ENCODE results near the gene ULK1.

Gene ULK1

GRCh38 chr12:131853832-131854797 lies 40.3 kb upstream of the ULK1 start:
- no peaks in the 10 kb centered on the region for H3K27me3 ChIP-seq (ENCODE audit: control insufficient read depth, insufficient read depth, low read length)
- TF ChIP-seq CTCF (IDR thresholded peaks at IDR 0.05), result no peak
- H3K4me1 ChIP-seq, result no peaks in the 10 kb centered on the region
- no peak overlapping the region for H3K9ac ChIP-seq
- no peak overlapping the region for H2AFZ ChIP-seq
- no peak overlapping the region for H3K27ac ChIP-seq
- H3K9me3 ChIP-seq (ENCODE audit: control insufficient read depth, low read length), result no peaks in the 10 kb centered on the region
- no peak overlapping the region for H3K4me3 ChIP-seq (ENCODE audit: low read depth, low read length)
- no peaks in the 10 kb centered on the region for H3K79me2 ChIP-seq
- H3K4me2 ChIP-seq (ENCODE audit: low read length), result no peak overlapping the region
- H3K36me3 ChIP-seq (ENCODE audit: control insufficient read depth, insufficient read depth, low read length), result no peaks in the 10 kb centered on the region

- H3K36me3 ChIP-seq (ENCODE audit: control insufficient read depth, insufficient read depth, low read length), result no peaks in the 10 kb centered on the region
- no peaks in the 10 kb centered on the region for H3K27me3 ChIP-seq (ENCODE audit: control insufficient read depth, insufficient read depth, low read length)
- H2AFZ ChIP-seq, result no peak overlapping the region
- no peaks in the 10 kb centered on the region for H3K4me1 ChIP-seq
- H3K79me2 ChIP-seq, result no peaks in the 10 kb centered on the region
- H3K9ac ChIP-seq, result no peak overlapping the region
- no peak for TF ChIP-seq CTCF (IDR thresholded peaks at IDR 0.05)
- H3K4me3 ChIP-seq (ENCODE audit: low read depth, low read length), result no peak overlapping the region
- no peak overlapping the region for H3K27ac ChIP-seq
- H3K9me3 ChIP-seq (ENCODE audit: control insufficient read depth, low read length), result no peaks in the 10 kb centered on the region
- no peak overlapping the region for H3K4me2 ChIP-seq (ENCODE audit: low read length)
These were observed 39.5 kb upstream of the ULK1 start for GRCh38 chr12:131854861-131855476.

- no peaks in the 10 kb centered on the region for H3K9me3 ChIP-seq (ENCODE audit: control insufficient read depth, low read length)
- H3K4me3 ChIP-seq (ENCODE audit: low read depth, low read length), result no peak overlapping the region
- H3K9ac ChIP-seq, result no peak overlapping the region
- no peak overlapping the region for H2AFZ ChIP-seq
- no peaks in the 10 kb centered on the region for H3K36me3 ChIP-seq (ENCODE audit: control insufficient read depth, insufficient read depth, low read length)
- H3K27me3 ChIP-seq (ENCODE audit: control insufficient read depth, insufficient read depth, low read length), result no peaks in the 10 kb centered on the region
- no peaks in the 10 kb centered on the region for H3K79me2 ChIP-seq
- H3K4me1 ChIP-seq, result no peaks in the 10 kb centered on the region
- no peak overlapping the region for H3K4me2 ChIP-seq (ENCODE audit: low read length)
- H3K27ac ChIP-seq, result no peak overlapping the region
- no peak for TF ChIP-seq CTCF (IDR thresholded peaks at IDR 0.05)
These were observed 38.8 kb upstream of the ULK1 start for GRCh38 chr12:131855521-131856142.

- H3K9me3 ChIP-seq (ENCODE audit: control insufficient read depth, low read length), result no peaks in the 10 kb centered on the region
- H3K27ac ChIP-seq, result no peak overlapping the region
- H3K4me1 ChIP-seq, result no peaks in the 10 kb centered on the region
- no peak for TF ChIP-seq CTCF (IDR thresholded peaks at IDR 0.05)
- H3K27me3 ChIP-seq (ENCODE audit: control insufficient read depth, insufficient read depth, low read length), result no peaks in the 10 kb centered on the region
- no peaks in the 10 kb centered on the region for H3K79me2 ChIP-seq
- no peaks in the 10 kb centered on the region for H3K36me3 ChIP-seq (ENCODE audit: control insufficient read depth, insufficient read depth, low read length)
- no peak overlapping the region for H2AFZ ChIP-seq
- no peak overlapping the region for H3K4me3 ChIP-seq (ENCODE audit: low read depth, low read length)
- H3K9ac ChIP-seq, result no peak overlapping the region
- H3K4me2 ChIP-seq (ENCODE audit: low read length), result no peak overlapping the region
These were observed 37.9 kb upstream of the ULK1 start for GRCh38 chr12:131856366-131857097.
